Fibroblast of lung (primary cell): ENCODE data around the gene EEF1A2. TPM values are rescaled to one million over a fixed set of nuclear protein-coding genes. Genes with fewer than 3 reads are reported as not detected.

Experiments
- DNase-seq, 2 donors: peaks; one replicate each; pipeline versions ENCODE4 v3.0.0 to v3.0.0-alpha.2; 2010; ENCODE audit warnings: low read depth in 2 of 2
- H2AFZ ChIP-seq: 2 replicates; pipeline ENCODE4 v1.5.1; 2012; ENCODE audit warnings: low read length, control low read depth, inconsistent platforms
- H3K27ac ChIP-seq: 2 replicates; pipeline ENCODE4 v1.5.1; 2011; ENCODE audit warnings: low read length, control low read depth; ENCODE audit not compliant: insufficient read depth
- H3K27me3 ChIP-seq: 2 replicates; pipeline ENCODE4 v1.5.1; 2011; ENCODE audit warnings: mild to moderate bottlenecking, low read length; ENCODE audit not compliant: control insufficient read depth, insufficient read depth
- H3K36me3 ChIP-seq: 2 replicates; pipeline ENCODE4 v1.5.1; 2011; ENCODE audit warnings: low read length; ENCODE audit not compliant: control insufficient read depth, insufficient read depth
- H3K4me1 ChIP-seq: 2 replicates; pipeline ENCODE4 v1.5.1; 2011; ENCODE audit warnings: low read length; ENCODE audit not compliant: control insufficient read depth, insufficient read depth; ENCODE audit errors: extremely low read depth
- H3K4me2 ChIP-seq: 2 replicates; pipeline ENCODE4 v1.5.1; 2011; ENCODE audit warnings: low read length, control low read depth; ENCODE audit not compliant: insufficient read depth; ENCODE audit errors: extremely low read depth
- H3K4me3 ChIP-seq, 4 experiments: fragments of 200-600 bp in 1 of 4; sonication (generic) in 1 of 4; replicated peaks in 1 of 4; 2 replicates each; pipeline ENCODE4 v1.5.1; 2011 to 2016; ENCODE audit warnings: low read length in 4 of 4, low read depth in 3 of 4, mild to moderate bottlenecking in 3 of 4, control low read depth in 2 of 4, inconsistent platforms in 1 of 4, mixed read lengths in 1 of 4; ENCODE audit not compliant: insufficient read depth in 1 of 4; ENCODE audit errors: control extremely low read depth in 1 of 4
- H3K79me2 ChIP-seq: 2 replicates; pipeline ENCODE4 v1.5.1; 2012; ENCODE audit warnings: mild to moderate bottlenecking, low read length, inconsistent platforms; ENCODE audit not compliant: control insufficient read depth, insufficient read depth
- H3K9ac ChIP-seq: 2 replicates; pipeline ENCODE4 v1.5.1; 2011; ENCODE audit warnings: mild to moderate bottlenecking, low read length, control low read depth; ENCODE audit not compliant: insufficient read depth
- H3K9me3 ChIP-seq: 2 replicates; pipeline ENCODE4 v1.5.1; 2012; ENCODE audit warnings: low read depth, low read length; ENCODE audit not compliant: control insufficient read depth, insufficient read depth
- H4K20me1 ChIP-seq: 2 replicates; pipeline ENCODE4 v1.5.1; 2011; ENCODE audit warnings: low read length; ENCODE audit not compliant: control insufficient read depth, insufficient read depth; ENCODE audit errors: extremely low read depth
- EZH2 ChIP-seq: IDR thresholded peaks from 2 replicates; pipeline ENCODE4 v1.5.1; 2012; ENCODE audit warnings: low read length, control low read depth, mild to moderate bottlenecking; ENCODE audit errors: missing control alignments
- polyA plus RNA-seq, 2 donors: library from polyadenylated mRNA; depleted of rRNA in 1 of 2; stranded (reverse) in 1 of 2; unstranded in 1 of 2; fragments of >200 nt; gene quantifications; 2 replicates each; pipeline ENCODE4 v1.2.1, GENCODE V29; 2011 to 2012; ENCODE audit warnings: missing spikeins in 1 of 2
- total RNA-seq: library from RNA; depleted of rRNA; stranded (reverse); fragments of >200 nt; gene quantifications from 2 replicates; pipeline ENCODE4 v1.2.1, GENCODE V29; 2014
- TF ChIP-seq, protein P1 (sequence below), 2 donors: IDR thresholded peaks in 1 of 2; conservative IDR thresholded peaks in 1 of 2; 1 replicate in 1 of 2; 2 replicates in 1 of 2; pipeline ENCODE4 v1.5.1; 2011 to 2012; ENCODE audit warnings: low read length in 2 of 2, control low read depth in 1 of 2, inconsistent platforms in 1 of 2, low read depth in 1 of 2, mild to moderate bottlenecking in 1 of 2

EEF1A2 gene
- total and polyA plus RNA-seq, 2 donors (not counting 1 experiment from before 2014, with no cell fraction given): 0.16 to 1.7 TPM

DNA sequence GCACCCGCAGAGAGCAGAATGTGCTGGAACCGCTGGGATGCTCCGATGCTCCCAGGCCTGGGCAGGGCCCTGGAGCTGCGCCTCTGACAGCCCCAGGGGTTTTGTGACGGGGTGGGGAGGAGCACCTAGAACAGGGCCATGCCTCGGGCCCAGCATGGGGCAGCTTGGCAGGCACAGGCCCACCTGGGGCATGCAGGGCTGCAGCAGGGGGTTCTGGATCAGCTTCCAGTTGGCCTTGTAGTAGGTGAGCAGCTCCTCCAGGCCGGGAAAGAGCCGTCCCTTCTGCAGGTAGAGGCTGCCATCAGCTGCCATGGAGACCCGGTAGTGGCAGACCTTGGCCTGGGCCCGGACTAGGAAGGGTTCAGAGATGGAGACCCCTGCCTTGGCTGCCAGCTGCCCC, 44.2 kb upstream of the EEF1A2 start:
- Histone ChIP-seq H3K9me3 (no peaks in the 10 kb centered on the region), H3K36me3 (no peaks in the 10 kb centered on the region), H3K4me2 (no peak overlapping the region), H2AFZ (no peak overlapping the region), H3K27ac (no peak overlapping the region), H3K79me2 (no peaks in the 10 kb centered on the region), H3K4me3 (no peak overlapping the region), H3K27me3 (peaks cover 4% of the 10 kb centered on the region), H3K9ac (no peak overlapping the region), H3K4me1 (no peaks in the 10 kb centered on the region), H4K20me1 (no peaks in the 10 kb centered on the region)
- TF ChIP-seq, protein P1, sequence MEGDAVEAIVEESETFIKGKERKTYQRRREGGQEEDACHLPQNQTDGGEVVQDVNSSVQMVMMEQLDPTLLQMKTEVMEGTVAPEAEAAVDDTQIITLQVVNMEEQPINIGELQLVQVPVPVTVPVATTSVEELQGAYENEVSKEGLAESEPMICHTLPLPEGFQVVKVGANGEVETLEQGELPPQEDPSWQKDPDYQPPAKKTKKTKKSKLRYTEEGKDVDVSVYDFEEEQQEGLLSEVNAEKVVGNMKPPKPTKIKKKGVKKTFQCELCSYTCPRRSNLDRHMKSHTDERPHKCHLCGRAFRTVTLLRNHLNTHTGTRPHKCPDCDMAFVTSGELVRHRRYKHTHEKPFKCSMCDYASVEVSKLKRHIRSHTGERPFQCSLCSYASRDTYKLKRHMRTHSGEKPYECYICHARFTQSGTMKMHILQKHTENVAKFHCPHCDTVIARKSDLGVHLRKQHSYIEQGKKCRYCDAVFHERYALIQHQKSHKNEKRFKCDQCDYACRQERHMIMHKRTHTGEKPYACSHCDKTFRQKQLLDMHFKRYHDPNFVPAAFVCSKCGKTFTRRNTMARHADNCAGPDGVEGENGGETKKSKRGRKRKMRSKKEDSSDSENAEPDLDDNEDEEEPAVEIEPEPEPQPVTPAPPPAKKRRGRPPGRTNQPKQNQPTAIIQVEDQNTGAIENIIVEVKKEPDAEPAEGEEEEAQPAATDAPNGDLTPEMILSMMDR (conservative IDR thresholded peaks at IDR 0.05 in 1 of 2, IDR thresholded peaks at IDR 0.05 in 1 of 2; ENCODE audit: low read depth in 1 of 2, low read length in 2 of 2): no peak
- TF ChIP-seq EZH2: no peak
- no peak for DNase-seq

DNA sequence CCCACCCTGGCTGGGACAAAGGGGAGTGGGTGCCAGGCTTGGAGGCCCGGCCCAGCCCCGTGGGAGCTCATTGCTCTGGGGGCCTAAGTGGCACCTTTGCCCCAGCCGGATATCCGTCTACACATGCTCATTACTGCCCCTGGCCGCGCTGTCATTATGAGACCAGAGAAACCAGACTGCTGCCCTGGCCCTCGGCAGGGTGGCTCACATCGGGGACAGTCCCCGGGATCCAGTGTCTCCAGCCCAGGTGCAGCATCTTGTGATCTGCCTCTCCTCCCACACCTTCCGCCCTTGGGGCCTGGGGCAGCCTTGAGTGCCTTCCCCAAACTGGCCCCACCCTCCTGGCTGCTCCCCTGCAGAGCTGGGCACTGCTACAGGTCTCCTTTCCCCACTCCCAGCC, 43.8 kb upstream of the EEF1A2 start:
- Histone ChIP-seq H3K4me1 (no peaks in the 10 kb centered on the region), H3K36me3 (no peaks in the 10 kb centered on the region), H3K9me3 (no peaks in the 10 kb centered on the region), H4K20me1 (no peaks in the 10 kb centered on the region), H3K79me2 (no peaks in the 10 kb centered on the region), H3K27me3 (peaks cover 3% of the 10 kb centered on the region), H3K9ac (no peak overlapping the region), H3K4me2 (no peak overlapping the region), H3K27ac (no peak overlapping the region), H3K4me3 (no peak overlapping the region), H2AFZ (no peak overlapping the region)
- TF ChIP-seq EZH2: no peak
- TF ChIP-seq, protein P1 (conservative IDR thresholded peaks at IDR 0.05 in 1 of 2, IDR thresholded peaks at IDR 0.05 in 1 of 2; ENCODE audit: low read depth in 1 of 2, low read length in 2 of 2): no peak
- DNase-seq: no peak

DNA sequence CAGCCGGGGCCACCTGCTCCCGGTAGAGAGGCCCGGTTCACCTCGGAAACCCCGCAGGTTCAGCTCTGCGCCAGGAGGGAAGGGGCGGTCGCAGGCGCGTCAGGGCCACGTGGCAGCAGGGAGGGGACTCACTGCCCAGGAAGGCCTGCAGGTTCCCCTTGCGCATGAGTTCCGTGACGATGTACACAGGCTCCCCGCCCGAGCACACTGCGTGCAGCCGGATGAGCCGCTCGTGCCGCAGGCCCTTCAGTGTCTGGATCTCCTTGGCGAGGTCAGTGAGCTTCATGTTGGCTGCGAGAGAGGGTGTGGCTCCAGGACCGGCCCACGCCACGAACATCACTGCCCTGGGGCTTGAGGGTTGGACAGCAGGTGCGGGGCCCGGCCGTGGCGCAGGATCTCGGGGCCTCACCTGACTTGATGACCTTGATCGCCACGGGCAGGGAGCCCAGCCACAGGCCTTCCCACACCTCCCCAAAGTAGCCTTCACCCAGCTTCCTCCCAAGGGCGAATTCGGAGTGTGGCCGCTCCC, 43.2 kb upstream of the EEF1A2 start:
- H3K4me3 ChIP-seq: no peak overlapping the region
- TF ChIP-seq, protein P1 (conservative IDR thresholded peaks at IDR 0.05 in 1 of 2, IDR thresholded peaks at IDR 0.05 in 1 of 2; ENCODE audit: low read depth in 1 of 2, low read length in 2 of 2): no peak
- no peak for TF ChIP-seq EZH2
- no peak for DNase-seq
- H4K20me1 ChIP-seq: no peaks in the 10 kb centered on the region
- no peak overlapping the region for H3K27ac ChIP-seq
- no peaks in the 10 kb centered on the region for H3K79me2 ChIP-seq
- H3K9ac ChIP-seq: no peak overlapping the region
- H2AFZ ChIP-seq: no peak overlapping the region
- no peaks in the 10 kb centered on the region for H3K4me1 ChIP-seq
- no peak overlapping the region for H3K4me2 ChIP-seq
- peaks cover 3% of the 10 kb centered on the region for H3K27me3 ChIP-seq
- no peaks in the 10 kb centered on the region for H3K9me3 ChIP-seq
- H3K36me3 ChIP-seq: no peaks in the 10 kb centered on the region
